ENCODE measurements around the gene ZNF592. TPM values are rescaled to one million over a fixed set of nuclear protein-coding genes. Genes with fewer than 3 reads are reported as not detected.

ZNF592 gene
- total and polyA plus RNA-seq, 4 donors: 10.2 to 29.5 (median 21.8) TPM

- Histone ChIP-seq H3K9me3 (ENCODE audit: control insufficient read depth, insufficient read depth, low read length) (no peaks in the 10 kb centered on the region), H3K27ac (ENCODE audit: low read depth, low read length) (no peak overlapping the region), H3K4me1 (ENCODE audit: control insufficient read depth, insufficient read depth, low read length) (no peaks in the 10 kb centered on the region), H3K4me3 (ENCODE audit: low read depth, low read length) (no peak overlapping the region), H3K36me3 (ENCODE audit: control insufficient read depth, insufficient read depth, low read length) (peaks cover 12% of the 10 kb centered on the region), H3K27me3 (ENCODE audit: control insufficient read depth, insufficient read depth, low read length) (no peaks in the 10 kb centered on the region)
- 86% methylated on average over 1 of the region's 3 CpGs for WGBS (ENCODE audit: insufficient coverage)
- no peak for DNase-seq (ENCODE audit: low read depth in 4 of 6, low spot score in 6 of 6)
These were observed 25.3 kb downstream of the ZNF592 start for GRCh38 chr15:84773716-84774115.

GRCh38 chr15:84775867-84776449 is 27.6 kb downstream of the ZNF592 start:
- DNase-seq (ENCODE audit: low read depth in 4 of 6, low spot score in 6 of 6): no peak
- H3K36me3 ChIP-seq (ENCODE audit: control insufficient read depth, insufficient read depth, low read length): peaks cover 10% of the 10 kb centered on the region
- H3K4me3 ChIP-seq (ENCODE audit: low read depth, low read length): no peak overlapping the region
- WGBS (ENCODE audit: insufficient coverage): 100% methylated on average over 1 of the region's 1 CpG
- no peaks in the 10 kb centered on the region for H3K4me1 ChIP-seq (ENCODE audit: control insufficient read depth, insufficient read depth, low read length)
- H3K27ac ChIP-seq (ENCODE audit: low read depth, low read length): no peak overlapping the region
- H3K27me3 ChIP-seq (ENCODE audit: control insufficient read depth, insufficient read depth, low read length): no peaks in the 10 kb centered on the region
- H3K9me3 ChIP-seq (ENCODE audit: control insufficient read depth, insufficient read depth, low read length): no peaks in the 10 kb centered on the region

- H3K27ac ChIP-seq (ENCODE audit: low read depth, low read length): no peak overlapping the region
- no peaks in the 10 kb centered on the region for H3K4me1 ChIP-seq (ENCODE audit: control insufficient read depth, insufficient read depth, low read length)
- no peak for DNase-seq (ENCODE audit: low read depth in 4 of 6, low spot score in 6 of 6)
- no peak overlapping the region for H3K4me3 ChIP-seq (ENCODE audit: low read depth, low read length)
- H3K27me3 ChIP-seq (ENCODE audit: control insufficient read depth, insufficient read depth, low read length): no peaks in the 10 kb centered on the region
- H3K9me3 ChIP-seq (ENCODE audit: control insufficient read depth, insufficient read depth, low read length): no peaks in the 10 kb centered on the region
- 80% methylated on average over 8 of the region's 13 CpGs for WGBS (ENCODE audit: insufficient coverage)
- peaks cover 18% of the 10 kb centered on the region for H3K36me3 ChIP-seq (ENCODE audit: control insufficient read depth, insufficient read depth, low read length)
These were observed 29.8 kb downstream of the ZNF592 start for GRCh38 chr15:84778194-84778593.

- peaks cover 39% of the 10 kb centered on the region for H3K36me3 ChIP-seq (ENCODE audit: control insufficient read depth, insufficient read depth, low read length)
- WGBS (ENCODE audit: insufficient coverage): no CpG with 5 or more reads among the region's 3 CpGs
- no peaks in the 10 kb centered on the region for H3K9me3 ChIP-seq (ENCODE audit: control insufficient read depth, insufficient read depth, low read length)
- DNase-seq (ENCODE audit: low read depth in 4 of 6, low spot score in 6 of 6): no peak
- no peaks in the 10 kb centered on the region for H3K27me3 ChIP-seq (ENCODE audit: control insufficient read depth, insufficient read depth, low read length)
- H3K4me3 ChIP-seq (ENCODE audit: low read depth, low read length): no peak overlapping the region
- H3K4me1 ChIP-seq (ENCODE audit: control insufficient read depth, insufficient read depth, low read length): no peaks in the 10 kb centered on the region
- H3K27ac ChIP-seq (ENCODE audit: low read depth, low read length): no peak overlapping the region
These were observed 32.1 kb downstream of the ZNF592 start for GRCh38 chr15:84780492-84780891.

DNA sequence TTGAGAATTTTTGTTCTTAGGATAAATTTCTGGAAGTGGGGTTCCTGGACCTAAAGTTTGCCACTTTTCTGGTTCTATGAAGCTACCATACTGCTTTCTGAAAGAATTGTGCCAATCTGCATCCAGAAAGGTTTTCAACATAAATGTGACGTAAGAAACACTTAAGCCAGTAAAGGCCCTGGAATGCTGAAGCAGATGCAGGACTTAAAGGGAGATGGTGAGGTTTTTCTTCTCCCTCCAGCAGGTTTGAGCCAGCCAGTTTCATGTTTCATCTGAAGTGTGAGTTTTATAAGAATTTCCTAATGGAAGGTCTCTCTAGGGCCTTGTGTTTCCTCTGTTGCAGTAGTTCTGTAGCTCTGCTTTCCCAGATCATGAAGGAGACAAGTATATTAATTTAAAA is 33.1 kb downstream of the ZNF592 start:
- Histone ChIP-seq H3K27me3 (ENCODE audit: control insufficient read depth, insufficient read depth, low read length) (no peaks in the 10 kb centered on the region), H3K4me1 (ENCODE audit: control insufficient read depth, insufficient read depth, low read length) (peaks cover 2% of the 10 kb centered on the region), H3K27ac (ENCODE audit: low read depth, low read length) (no peak overlapping the region), H3K4me3 (ENCODE audit: low read depth, low read length) (no peak overlapping the region), H3K36me3 (ENCODE audit: control insufficient read depth, insufficient read depth, low read length) (peaks cover 47% of the 10 kb centered on the region), H3K9me3 (ENCODE audit: control insufficient read depth, insufficient read depth, low read length) (no peaks in the 10 kb centered on the region)
- WGBS (ENCODE audit: insufficient coverage): 100% methylated on average over 1 of the region's 1 CpG
- DNase-seq (ENCODE audit: low read depth in 4 of 6, low spot score in 6 of 6): no peak

DNA sequence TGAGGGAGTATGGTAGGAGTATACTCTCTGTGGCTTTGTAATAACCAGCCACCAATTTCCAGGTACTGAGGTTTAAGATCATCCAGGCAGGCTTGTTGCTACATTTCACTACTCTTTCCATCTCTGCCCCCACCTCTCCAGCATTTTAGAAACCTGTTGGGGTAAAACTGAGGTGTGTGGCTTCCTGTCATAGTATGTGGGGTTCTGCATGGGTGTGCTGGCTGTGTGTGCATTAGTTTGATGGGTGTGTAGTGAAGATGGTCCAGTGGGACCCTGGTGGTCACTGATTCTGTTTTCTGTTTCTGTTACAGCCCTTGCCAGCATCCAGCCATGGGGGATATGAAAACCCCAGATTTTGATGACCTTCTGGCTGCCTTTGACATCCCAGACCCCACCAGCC is 34.0 kb downstream of the ZNF592 start:
- H3K36me3 ChIP-seq (ENCODE audit: control insufficient read depth, insufficient read depth, low read length): peaks cover 54% of the 10 kb centered on the region
- DNase-seq (ENCODE audit: low read depth in 4 of 6, low spot score in 6 of 6): no peak
- no peak overlapping the region for H3K27ac ChIP-seq (ENCODE audit: low read depth, low read length)
- peaks cover 8% of the 10 kb centered on the region for H3K4me1 ChIP-seq (ENCODE audit: control insufficient read depth, insufficient read depth, low read length)
- no peak overlapping the region for H3K4me3 ChIP-seq (ENCODE audit: low read depth, low read length)
- no peaks in the 10 kb centered on the region for H3K9me3 ChIP-seq (ENCODE audit: control insufficient read depth, insufficient read depth, low read length)
- H3K27me3 ChIP-seq (ENCODE audit: control insufficient read depth, insufficient read depth, low read length): no peaks in the 10 kb centered on the region

DNA sequence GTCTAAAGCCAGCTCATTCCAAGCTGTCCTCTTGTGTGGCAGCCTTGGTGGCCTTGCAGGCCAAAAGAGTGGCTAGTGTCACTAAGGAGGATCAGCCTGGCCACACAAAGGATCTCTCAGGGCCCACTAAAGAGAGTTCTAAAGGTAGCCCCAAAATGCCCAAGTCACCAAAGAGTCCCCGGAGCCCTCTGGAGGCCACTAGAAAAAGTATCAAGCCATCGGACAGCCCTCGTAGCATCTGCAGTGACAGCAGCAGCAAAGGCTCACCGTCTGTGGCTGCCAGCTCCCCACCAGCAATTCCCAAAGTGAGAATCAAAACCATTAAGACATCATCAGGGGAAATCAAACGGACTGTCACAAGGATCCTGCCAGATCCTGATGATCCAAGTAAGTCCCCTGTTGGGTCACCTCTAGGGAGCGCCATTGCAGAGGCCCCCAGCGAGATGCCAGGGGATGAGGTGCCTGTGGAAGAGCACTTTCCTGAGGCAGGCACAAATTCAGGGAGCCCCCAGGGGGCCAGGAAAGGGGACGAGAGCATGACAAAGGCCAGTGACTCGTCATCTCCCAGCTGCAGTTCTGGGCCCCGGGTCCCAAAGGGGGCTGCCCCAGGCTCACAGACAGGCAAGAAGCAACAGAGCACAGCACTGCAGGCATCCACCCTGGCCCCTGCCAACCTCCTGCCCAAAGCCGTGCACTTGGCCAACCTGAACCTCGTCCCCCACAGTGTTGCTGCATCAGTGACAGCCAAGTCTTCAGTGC is 35.3 kb downstream of the ZNF592 start:
- Histone ChIP-seq H3K4me1 (ENCODE audit: control insufficient read depth, insufficient read depth, low read length) (peaks cover 9% of the 10 kb centered on the region), H3K36me3 (ENCODE audit: control insufficient read depth, insufficient read depth, low read length) (peaks cover 54% of the 10 kb centered on the region), H3K4me3 (ENCODE audit: low read depth, low read length) (no peak overlapping the region), H3K9me3 (ENCODE audit: control insufficient read depth, insufficient read depth, low read length) (no peaks in the 10 kb centered on the region), H3K27ac (ENCODE audit: low read depth, low read length) (no peak overlapping the region), H3K27me3 (ENCODE audit: control insufficient read depth, insufficient read depth, low read length) (no peaks in the 10 kb centered on the region)
- no peak for DNase-seq (ENCODE audit: low read depth in 4 of 6, low spot score in 6 of 6)
- WGBS (ENCODE audit: insufficient coverage): 76% methylated on average over 12 of the region's 12 CpGs

DNA sequence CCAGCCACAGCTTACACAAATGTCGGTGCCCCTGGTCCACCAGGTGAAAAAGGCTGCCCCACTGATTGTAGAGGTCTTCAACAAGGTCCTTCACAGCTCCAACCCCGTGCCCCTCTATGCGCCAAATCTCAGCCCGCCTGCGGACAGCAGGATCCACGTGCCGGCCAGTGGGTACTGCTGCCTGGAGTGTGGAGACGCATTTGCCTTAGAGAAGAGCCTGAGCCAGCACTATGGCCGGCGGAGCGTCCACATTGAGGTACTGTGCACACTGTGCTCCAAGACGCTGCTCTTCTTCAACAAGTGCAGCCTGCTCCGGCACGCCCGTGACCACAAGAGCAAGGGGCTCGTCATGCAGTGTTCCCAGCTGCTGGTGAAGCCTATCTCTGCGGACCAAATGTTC is 35.9 kb downstream of the ZNF592 start:
- H3K36me3 ChIP-seq (ENCODE audit: control insufficient read depth, insufficient read depth, low read length): peaks cover 57% of the 10 kb centered on the region

DNA sequence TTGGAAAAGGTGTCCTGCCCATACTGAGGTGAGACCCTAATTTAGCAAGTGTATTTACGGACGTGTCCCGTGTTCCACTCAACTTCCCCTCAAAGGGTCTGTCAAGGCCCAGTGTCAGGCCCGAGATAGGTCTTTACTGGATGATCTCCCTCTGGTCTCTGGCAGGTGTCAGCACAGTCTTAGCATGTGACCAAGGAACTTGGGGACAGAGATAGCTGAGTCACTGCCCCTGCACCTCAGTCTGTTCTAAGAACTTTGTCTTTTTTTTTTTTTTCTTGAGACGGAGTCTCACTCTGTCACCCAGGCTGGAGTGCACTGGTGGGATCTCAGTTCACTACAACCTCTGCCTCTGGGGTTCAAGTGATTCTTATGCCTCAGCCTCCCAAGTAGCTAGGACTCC is 36.7 kb downstream of the ZNF592 start:
- H3K9me3 ChIP-seq (ENCODE audit: control insufficient read depth, insufficient read depth, low read length): no peaks in the 10 kb centered on the region
- H3K27ac ChIP-seq (ENCODE audit: low read depth, low read length): no peak overlapping the region
- WGBS (ENCODE audit: insufficient coverage): 92% methylated on average over 4 of the region's 5 CpGs
- no peaks in the 10 kb centered on the region for H3K27me3 ChIP-seq (ENCODE audit: control insufficient read depth, insufficient read depth, low read length)
- no peak for DNase-seq (ENCODE audit: low read depth in 4 of 6, low spot score in 6 of 6)
- peaks cover 9% of the 10 kb centered on the region for H3K4me1 ChIP-seq (ENCODE audit: control insufficient read depth, insufficient read depth, low read length)
- H3K36me3 ChIP-seq (ENCODE audit: control insufficient read depth, insufficient read depth, low read length): peaks cover 53% of the 10 kb centered on the region
- H3K4me3 ChIP-seq (ENCODE audit: low read depth, low read length): no peak overlapping the region

More for the DNA sequence above, 35.9 kb downstream of the ZNF592 start:
- H3K9me3 ChIP-seq (ENCODE audit: control insufficient read depth, insufficient read depth, low read length): no peaks in the 10 kb centered on the region
- H3K4me3 ChIP-seq (ENCODE audit: low read depth, low read length): no peak overlapping the region
- 97% methylated on average over 17 of the region's 17 CpGs for WGBS (ENCODE audit: insufficient coverage)
- peaks cover 9% of the 10 kb centered on the region for H3K4me1 ChIP-seq (ENCODE audit: control insufficient read depth, insufficient read depth, low read length)
- H3K27ac ChIP-seq (ENCODE audit: low read depth, low read length): no peak overlapping the region
- no peak for DNase-seq (ENCODE audit: low read depth in 4 of 6, low spot score in 6 of 6)
- H3K27me3 ChIP-seq (ENCODE audit: control insufficient read depth, insufficient read depth, low read length): no peaks in the 10 kb centered on the region

DNA sequence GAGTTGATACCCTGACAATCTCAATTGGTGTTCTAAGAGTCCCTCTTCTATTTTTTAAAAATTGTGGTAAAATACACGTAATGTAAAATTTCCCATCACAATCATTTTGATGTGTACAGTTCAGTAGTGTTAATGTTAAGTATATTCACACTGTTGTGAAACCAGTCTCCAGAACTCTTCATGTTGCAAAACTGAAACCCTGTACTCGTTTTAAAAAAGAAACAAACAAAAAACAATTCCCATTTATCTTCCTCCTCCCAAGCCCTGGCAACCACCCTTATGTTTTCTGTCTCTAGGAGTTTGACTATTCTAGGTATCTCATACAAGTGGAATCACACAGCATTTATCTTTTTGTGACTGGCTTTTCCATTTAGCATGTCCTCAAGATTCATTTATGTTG is 40.1 kb downstream of the ZNF592 start:
- Histone ChIP-seq H3K36me3 (ENCODE audit: control insufficient read depth, insufficient read depth, low read length) (peaks cover 60% of the 10 kb centered on the region), H3K4me3 (ENCODE audit: low read depth, low read length) (no peak overlapping the region), H3K27me3 (ENCODE audit: control insufficient read depth, insufficient read depth, low read length) (no peaks in the 10 kb centered on the region), H3K4me1 (ENCODE audit: control insufficient read depth, insufficient read depth, low read length) (peaks cover 13% of the 10 kb centered on the region), H3K9me3 (ENCODE audit: control insufficient read depth, insufficient read depth, low read length) (no peaks in the 10 kb centered on the region), H3K27ac (ENCODE audit: low read depth, low read length) (no peak overlapping the region)
- WGBS (ENCODE audit: insufficient coverage): no CpG with 5 or more reads among the region's 2 CpGs
- DNase-seq (ENCODE audit: low read depth in 4 of 6, low spot score in 6 of 6): no peak

Measured in spinal cord (tissue), 10 donors.